PC-3 (cell line): ENCODE measurements around the gene DIS3L2. TPM values are rescaled to one million over a fixed set of nuclear protein-coding genes. Genes with fewer than 3 reads are reported as not detected.

ENCODE experiments used
- ATAC-seq: fragments of 200-7000 bp; cut with Tn5 transposase; 2 replicates; pipeline ENCODE4 v1.9.1; 2020; ENCODE audit warnings: mild to moderate bottlenecking, moderate library complexity
- BruUV-seq: library from RNA; stranded (reverse); fragments of 400-500 nt; replicated peaks from 2 replicates; lab custom pipeline; 2021; lab: Mats Ljungman, UMichigan
- CTCF ChIA-PET: fragments of 300-600 bp; sonication (Branson Sonifier 250); formaldehyde crosslinking; loops from one replicate; lab custom pipeline; 2022; ENCODE audit warnings: antibody characterized with exemption; lab: Charles Lee
- POLR2A ChIA-PET: fragments of 300-600 bp; sonication (Branson Sonifier 250); formaldehyde crosslinking; loops from one replicate; lab custom pipeline; 2022; ENCODE audit warnings: antibody characterized with exemption; ENCODE audit not compliant: unreplicated experiment; lab: Charles Lee
- DNase-seq: peaks from one replicate; pipeline ENCODE4 v3.0.0-alpha.2; 2015
- H2AFZ ChIP-seq: fragments of 300-600 bp; sonication (generic); 2 replicates; pipeline ENCODE4 v1.6.0; 2016; ENCODE audit warnings: antibody characterized with exemption, low read length
- H3F3A ChIP-seq: fragments of 300-600 bp; sonication (generic); one replicate; pipeline ENCODE4 v1.6.0; 2017; ENCODE audit warnings: antibody characterized with exemption, low read length, control low read depth, mild to moderate bottlenecking; ENCODE audit not compliant: unreplicated experiment
- H3K27ac ChIP-seq: fragments of 300-600 bp; sonication (generic); 2 replicates; pipeline ENCODE4 v1.5.1; 2016; ENCODE audit warnings: mild to moderate bottlenecking, low read length
- H3K27me3 ChIP-seq: fragments of 300-600 bp; sonication (generic); 2 replicates; pipeline ENCODE4 v1.6.1; 2016; ENCODE audit warnings: low read length, mixed read lengths
- H3K36me3 ChIP-seq: fragments of 300-600 bp; sonication (generic); 2 replicates; pipeline ENCODE4 v1.6.1; 2016; ENCODE audit warnings: low read depth, mixed run types, low read length, mixed read lengths
- H3K4me1 ChIP-seq: fragments of 300-600 bp; sonication (generic); 2 replicates; pipeline ENCODE4 v1.5.1; 2016; ENCODE audit warnings: low read length; ENCODE audit not compliant: insufficient read depth
- H3K4me2 ChIP-seq: fragments of 300-600 bp; sonication (generic); 2 replicates; pipeline ENCODE4 v1.6.0; 2016; ENCODE audit warnings: low read length
- H3K4me3 ChIP-seq: fragments of 300-600 bp; sonication (generic); 2 replicates; pipeline ENCODE4 v1.5.1; 2016; ENCODE audit warnings: mild to moderate bottlenecking, low read length, mixed read lengths
- H3K79me2 ChIP-seq: fragments of 300-600 bp; sonication (generic); 2 replicates; pipeline ENCODE4 v1.6.1; 2017; ENCODE audit warnings: low read length, mixed read lengths
- H3K9ac ChIP-seq: fragments of 300-600 bp; sonication (generic); 2 replicates; pipeline ENCODE4 v1.6.0; 2016; ENCODE audit warnings: mild to moderate bottlenecking, low read length
- H3K9me2 ChIP-seq: fragments of 300-600 bp; sonication (generic); replicated peaks from 2 replicates; pipeline ENCODE4 v1.6.1; 2016; ENCODE audit warnings: mixed run types, low read length, mixed read lengths
- H3K9me3 ChIP-seq: fragments of 300-600 bp; sonication (generic); 2 replicates; pipeline ENCODE4 v1.6.1; 2016; ENCODE audit warnings: low read length, mixed read lengths
- H4K20me1 ChIP-seq: fragments of 300-600 bp; sonication (generic); 2 replicates; pipeline ENCODE4 v1.6.1; 2016; ENCODE audit warnings: low read length, mixed read lengths
- CTCF ChIP-seq: fragments of 300-600 bp; sonication (generic); conservative IDR thresholded peaks from 2 replicates; pipeline ENCODE4 v1.5.1; 2017; ENCODE audit warnings: antibody characterized with exemption, low read depth, mild to moderate bottlenecking, low read length
- EZH2 ChIP-seq: fragments of 300-600 bp; sonication (generic); IDR thresholded peaks from one replicate; pipeline ENCODE4 v1.6.1; 2017; ENCODE audit warnings: antibody characterized with exemption, mild to moderate bottlenecking, low read length; ENCODE audit not compliant: unreplicated experiment
- EZH2phosphoT487 ChIP-seq: fragments of 300-600 bp; sonication (generic); IDR thresholded peaks from 2 replicates; pipeline ENCODE4 v1.6.1; 2018; ENCODE audit warnings: mild to moderate bottlenecking, antibody characterized with exemption, low read length, borderline replicate concordance
- intact Hi-C: fragments of 100-400 bp; cut with micrococcal nuclease; formaldehyde crosslinking; loops from 2 replicates; pipeline ENCODE4 v1.9.0; 2023
- total RNA-seq: library from RNA; depleted of rRNA; stranded (reverse); fragments of >200 nt; gene quantifications from 2 replicates; pipeline ENCODE4 v1.2.3, GENCODE V29; 2014

Gene DIS3L2
- total RNA-seq, 1 experiment from 2014 or later, result 22.8 TPM

- Histone ChIP-seq H2AFZ (no peak overlapping the region), H3K4me1 (no peaks in the 10 kb centered on the region), H3F3A (no peaks in the 10 kb centered on the region), H3K9me3 (no peaks in the 10 kb centered on the region), H4K20me1 (no peaks in the 10 kb centered on the region), H3K9me2 (no peaks in the 10 kb centered on the region), H3K9ac (no peak overlapping the region), H3K4me3 (no peak overlapping the region), H3K27ac (no peak overlapping the region), H3K4me2 (no peak overlapping the region), H3K79me2 (no peaks in the 10 kb centered on the region), H3K36me3 (no peaks in the 10 kb centered on the region), H3K27me3 (no peaks in the 10 kb centered on the region)
- BruUV-seq, result no TSS peak
- DNase-seq (no peak), ATAC-seq (no peak)
- CTCF ChIA-PET, result no interaction called here
- POLR2A ChIA-PET, result no interaction called here
- TF ChIP-seq CTCF (no peak), EZH2phosphoT487 (no peak), EZH2 (no peak)
- intact Hi-C loops, result no loop called here
Measured at GRCh38 chr2:231947694-231948093, 13.8 kb upstream of the DIS3L2 start.

GRCh38 chr2:231951452-231952035 is 10.0 kb upstream of the DIS3L2 start:
- ChIA-PET CTCF (no interaction called here), POLR2A (no interaction called here)
- H3K36me3 ChIP-seq, result no peaks in the 10 kb centered on the region
- H3K9ac ChIP-seq, result no peak overlapping the region
- DNase-seq (no peak), ATAC-seq (no peak)
- no peaks in the 10 kb centered on the region for H3F3A ChIP-seq
- no peaks in the 10 kb centered on the region for H3K9me3 ChIP-seq
- H2AFZ ChIP-seq, result no peak overlapping the region
- no peaks in the 10 kb centered on the region for H3K9me2 ChIP-seq
- no peak overlapping the region for H3K27ac ChIP-seq
- no peak overlapping the region for H3K4me3 ChIP-seq
- no peaks in the 10 kb centered on the region for H4K20me1 ChIP-seq
- no TSS peak for BruUV-seq
- no peaks in the 10 kb centered on the region for H3K4me1 ChIP-seq
- TF ChIP-seq EZH2phosphoT487, result no peak
- TF ChIP-seq CTCF, result no peak
- no peak for TF ChIP-seq EZH2
- intact Hi-C loops, result no loop called here
- no peaks in the 10 kb centered on the region for H3K79me2 ChIP-seq
- H3K4me2 ChIP-seq, result no peak overlapping the region
- H3K27me3 ChIP-seq, result no peaks in the 10 kb centered on the region

- Histone ChIP-seq H3K36me3 (no peaks in the 10 kb centered on the region), H3K4me2 (no peak overlapping the region), H3K9me3 (no peaks in the 10 kb centered on the region), H3K27ac (no peak overlapping the region), H3K27me3 (no peaks in the 10 kb centered on the region), H2AFZ (no peak overlapping the region), H3K9ac (no peak overlapping the region), H3K9me2 (no peaks in the 10 kb centered on the region), H3F3A (no peaks in the 10 kb centered on the region), H3K4me3 (no peak overlapping the region), H3K4me1 (peaks cover 2% of the 10 kb centered on the region), H4K20me1 (no peaks in the 10 kb centered on the region), H3K79me2 (0 out of 2 replicates have a peak, but pooled peaks cover 2% of the 10 kb centered on the region)
- ATAC-seq (no peak), DNase-seq (no peak)
- no TSS peak for BruUV-seq
- CTCF ChIA-PET, result no interaction called here
- POLR2A ChIA-PET, result no interaction called here
- no peak for TF ChIP-seq EZH2
- no peak for TF ChIP-seq CTCF
- TF ChIP-seq EZH2phosphoT487, result no peak
- intact Hi-C loops, result no loop called here
Measured at GRCh38 chr2:231955758-231956472, 5.6 kb upstream of the DIS3L2 start.
